ENCODE data around the gene THOC6. TPM values are rescaled to one million over a fixed set of nuclear protein-coding genes. Genes with fewer than 3 reads are reported as not detected.

The THOC6 gene
- polyA plus RNA-seq, 1 donor from 2014 or later, result 11.4 TPM

DNA sequence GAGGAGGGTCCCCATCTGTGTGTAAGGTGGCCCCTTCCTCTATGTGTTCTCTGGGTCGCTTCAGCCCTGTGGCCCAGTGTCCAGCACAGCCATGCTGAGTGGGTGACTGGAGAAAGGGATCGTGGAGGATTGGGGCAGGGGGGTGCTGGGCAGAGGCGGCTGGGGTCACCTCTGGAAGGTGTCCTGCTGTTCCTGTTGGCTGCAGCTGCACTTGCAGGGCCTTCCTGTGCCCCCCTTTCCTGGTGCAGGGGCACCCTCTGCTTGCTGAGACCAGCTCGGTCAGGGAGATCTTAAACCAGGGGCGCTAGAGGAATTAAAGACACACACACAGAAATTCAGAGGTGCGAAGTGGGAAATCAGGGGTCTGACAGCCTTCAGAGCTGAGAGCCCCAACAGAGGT is 52.7 kb downstream of the THOC6 start:
- Histone ChIP-seq H3K4me2 (ENCODE audit: low read length) (no peak overlapping the region), H3K4me3 (ENCODE audit: low read length) (no peak overlapping the region), H3K36me3 (ENCODE audit: insufficient read depth, low read length) (no peaks in the 10 kb centered on the region), H3K79me2 (replicated peaks; ENCODE audit: insufficient read depth, low read length) (no peaks in the 10 kb centered on the region), H3K9me3 (ENCODE audit: low read length) (no peaks in the 10 kb centered on the region), H3K9me2 (ENCODE audit: insufficient read depth, low read length) (no peaks in the 10 kb centered on the region), H3K9ac (ENCODE audit: low read length) (no peak overlapping the region), H3K27me3 (ENCODE audit: insufficient read depth, low read depth, low read length) (no peaks in the 10 kb centered on the region), H3K27ac (ENCODE audit: low read length) (no peak overlapping the region), H4K20me1 (ENCODE audit: insufficient read depth) (no peaks in the 10 kb centered on the region), H3F3A (ENCODE audit: insufficient read depth, low read length, poor library complexity, severe bottlenecking) (no peaks in the 10 kb centered on the region), H2AFZ (ENCODE audit: low read depth, low read length) (no peak overlapping the region)
- no peak for TF ChIP-seq MXI1 (conservative IDR thresholded peaks at IDR 0.05; ENCODE audit: poor library complexity, severe bottlenecking)
- no peak for TF ChIP-seq SMC3 (conservative IDR thresholded peaks at IDR 0.05; ENCODE audit: poor library complexity)
- TF ChIP-seq, protein P1, sequence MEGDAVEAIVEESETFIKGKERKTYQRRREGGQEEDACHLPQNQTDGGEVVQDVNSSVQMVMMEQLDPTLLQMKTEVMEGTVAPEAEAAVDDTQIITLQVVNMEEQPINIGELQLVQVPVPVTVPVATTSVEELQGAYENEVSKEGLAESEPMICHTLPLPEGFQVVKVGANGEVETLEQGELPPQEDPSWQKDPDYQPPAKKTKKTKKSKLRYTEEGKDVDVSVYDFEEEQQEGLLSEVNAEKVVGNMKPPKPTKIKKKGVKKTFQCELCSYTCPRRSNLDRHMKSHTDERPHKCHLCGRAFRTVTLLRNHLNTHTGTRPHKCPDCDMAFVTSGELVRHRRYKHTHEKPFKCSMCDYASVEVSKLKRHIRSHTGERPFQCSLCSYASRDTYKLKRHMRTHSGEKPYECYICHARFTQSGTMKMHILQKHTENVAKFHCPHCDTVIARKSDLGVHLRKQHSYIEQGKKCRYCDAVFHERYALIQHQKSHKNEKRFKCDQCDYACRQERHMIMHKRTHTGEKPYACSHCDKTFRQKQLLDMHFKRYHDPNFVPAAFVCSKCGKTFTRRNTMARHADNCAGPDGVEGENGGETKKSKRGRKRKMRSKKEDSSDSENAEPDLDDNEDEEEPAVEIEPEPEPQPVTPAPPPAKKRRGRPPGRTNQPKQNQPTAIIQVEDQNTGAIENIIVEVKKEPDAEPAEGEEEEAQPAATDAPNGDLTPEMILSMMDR (IDR thresholded peaks at IDR 0.05; ENCODE audit: poor library complexity, severe bottlenecking), result no peak
- TF ChIP-seq, protein P2, sequence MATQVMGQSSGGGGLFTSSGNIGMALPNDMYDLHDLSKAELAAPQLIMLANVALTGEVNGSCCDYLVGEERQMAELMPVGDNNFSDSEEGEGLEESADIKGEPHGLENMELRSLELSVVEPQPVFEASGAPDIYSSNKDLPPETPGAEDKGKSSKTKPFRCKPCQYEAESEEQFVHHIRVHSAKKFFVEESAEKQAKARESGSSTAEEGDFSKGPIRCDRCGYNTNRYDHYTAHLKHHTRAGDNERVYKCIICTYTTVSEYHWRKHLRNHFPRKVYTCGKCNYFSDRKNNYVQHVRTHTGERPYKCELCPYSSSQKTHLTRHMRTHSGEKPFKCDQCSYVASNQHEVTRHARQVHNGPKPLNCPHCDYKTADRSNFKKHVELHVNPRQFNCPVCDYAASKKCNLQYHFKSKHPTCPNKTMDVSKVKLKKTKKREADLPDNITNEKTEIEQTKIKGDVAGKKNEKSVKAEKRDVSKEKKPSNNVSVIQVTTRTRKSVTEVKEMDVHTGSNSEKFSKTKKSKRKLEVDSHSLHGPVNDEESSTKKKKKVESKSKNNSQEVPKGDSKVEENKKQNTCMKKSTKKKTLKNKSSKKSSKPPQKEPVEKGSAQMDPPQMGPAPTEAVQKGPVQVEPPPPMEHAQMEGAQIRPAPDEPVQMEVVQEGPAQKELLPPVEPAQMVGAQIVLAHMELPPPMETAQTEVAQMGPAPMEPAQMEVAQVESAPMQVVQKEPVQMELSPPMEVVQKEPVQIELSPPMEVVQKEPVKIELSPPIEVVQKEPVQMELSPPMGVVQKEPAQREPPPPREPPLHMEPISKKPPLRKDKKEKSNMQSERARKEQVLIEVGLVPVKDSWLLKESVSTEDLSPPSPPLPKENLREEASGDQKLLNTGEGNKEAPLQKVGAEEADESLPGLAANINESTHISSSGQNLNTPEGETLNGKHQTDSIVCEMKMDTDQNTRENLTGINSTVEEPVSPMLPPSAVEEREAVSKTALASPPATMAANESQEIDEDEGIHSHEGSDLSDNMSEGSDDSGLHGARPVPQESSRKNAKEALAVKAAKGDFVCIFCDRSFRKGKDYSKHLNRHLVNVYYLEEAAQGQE (IDR thresholded peaks at IDR 0.05; ENCODE audit: borderline replicate concordance), result no peak
- TF ChIP-seq TAF1 (IDR thresholded peaks at IDR 0.05; ENCODE audit: low read depth), result no peak
- no peak for TF ChIP-seq EP300 (conservative IDR thresholded peaks at IDR 0.05; ENCODE audit: poor library complexity, severe bottlenecking)
- no peak for TF ChIP-seq POLR2AphosphoS5 (IDR thresholded peaks at IDR 0.05)
- TF ChIP-seq RAD21 (conservative IDR thresholded peaks at IDR 0.05), result no peak

Small RNAs within 50 kb of the gene (small RNA-seq; reads per million reads assigned to genes)
- gene LINC00514, result 0 reads per million in 3 experiments

Other genes with a start within 250 kb of the THOC6 start
- gene ELOB, start 246.8 kb upstream of the THOC6 start, polyA plus RNA-seq, result 513 and 520 TPM in 2 replicates
- gene PRSS33, start 236.5 kb upstream of the THOC6 start, polyA plus RNA-seq, result not detected in 2 replicates
- gene PRSS41, start 225.6 kb upstream of the THOC6 start, polyA plus RNA-seq, result not detected in 2 replicates
- not detected in 2 replicates for gene PRSS21, start 206.8 kb upstream of the THOC6 start, polyA plus RNA-seq
- gene ZG16B, start 193.7 kb upstream of the THOC6 start, polyA plus RNA-seq, result not detected in 2 replicates
- not detected in 2 replicates for gene PRSS22, start 165.9 kb upstream of the THOC6 start, polyA plus RNA-seq
- gene FLYWCH2, start 140.8 kb upstream of the THOC6 start, polyA plus RNA-seq, result 193 and 211 TPM in 2 replicates
- gene FLYWCH1, start 112.1 kb upstream of the THOC6 start, polyA plus RNA-seq, result 33.0 and 41.4 TPM in 2 replicates
- gene KREMEN2, start 59.8 kb upstream of the THOC6 start, polyA plus RNA-seq, result 0.71 TPM in 1 of 2 replicates, not detected in the other
- 47.8 and 55.8 TPM in 2 replicates for gene PAQR4, start 54.7 kb upstream of the THOC6 start, polyA plus RNA-seq
- gene PKMYT1, start 43.6 kb upstream of the THOC6 start, polyA plus RNA-seq, result 2.9 and 5.9 TPM in 2 replicates
- not detected in 2 replicates for gene CLDN9, start 11.1 kb upstream of the THOC6 start, polyA plus RNA-seq
- gene CLDN6, start 5.9 kb upstream of the THOC6 start, polyA plus RNA-seq, result 1.1 TPM in 1 of 2 replicates, not detected in the other
- gene TNFRSF12A, start 3.7 kb upstream of the THOC6 start, polyA plus RNA-seq, result 2.0 and 2.3 TPM in 2 replicates
- gene HCFC1R1, start 93 bp upstream of the THOC6 start, polyA plus RNA-seq, result 19.0 and 23.7 TPM in 2 replicates
- gene BICDL2, start 12.9 kb downstream of the THOC6 start, polyA plus RNA-seq, result 0.37 TPM in 1 of 2 replicates, not detected in the other
- gene MMP25, start 22.5 kb downstream of the THOC6 start, polyA plus RNA-seq, result not detected in 2 replicates
- gene IL32, start 41.6 kb downstream of the THOC6 start, polyA plus RNA-seq, result not detected in 2 replicates
- gene ZSCAN10, start 75.3 kb downstream of the THOC6 start, polyA plus RNA-seq, result 0.10 TPM in 1 of 2 replicates, not detected in the other
- 30.0 and 39.4 TPM in 2 replicates for gene ZNF205, start 88.6 kb downstream of the THOC6 start, polyA plus RNA-seq
- gene ZNF213, start 111.0 kb downstream of the THOC6 start, polyA plus RNA-seq, result 5.1 and 9.8 TPM in 2 replicates
- gene OR1F1, start 164.2 kb downstream of the THOC6 start, polyA plus RNA-seq, result 2.5 and 2.7 TPM in 2 replicates
- 20.8 and 23.0 TPM in 2 replicates for gene ZNF200, start 211.1 kb downstream of the THOC6 start, polyA plus RNA-seq
- not detected in 2 replicates for gene MEFV, start 232.6 kb downstream of the THOC6 start, polyA plus RNA-seq